HFF-Myc (cell line): ENCODE results near the gene DCHS2.

Experiments
- DNase-seq: peaks from one replicate; pipeline ENCODE4 v3.0.0-alpha.2; 2011; ENCODE audit warnings: low read depth; ENCODE audit errors: extremely low read depth
- H3K4me3 ChIP-seq: replicated peaks from 2 replicates; pipeline ENCODE4 v1.5.1; 2011; ENCODE audit warnings: low read depth, mild to moderate bottlenecking, control low read depth, low read length
- CTCF ChIP-seq: IDR thresholded peaks from 2 replicates; pipeline ENCODE4 v1.5.1; 2012; ENCODE audit warnings: mild to moderate bottlenecking, low read depth, low read length, control low read depth; ENCODE audit errors: missing control alignments

DCHS2 gene

GRCh38 chr4:154389148-154389547, 102.5 kb downstream of the DCHS2 start:
- TF ChIP-seq CTCF: no peak
- H3K4me3 ChIP-seq: no peak overlapping the region
- DNase-seq: no peak

DNA sequence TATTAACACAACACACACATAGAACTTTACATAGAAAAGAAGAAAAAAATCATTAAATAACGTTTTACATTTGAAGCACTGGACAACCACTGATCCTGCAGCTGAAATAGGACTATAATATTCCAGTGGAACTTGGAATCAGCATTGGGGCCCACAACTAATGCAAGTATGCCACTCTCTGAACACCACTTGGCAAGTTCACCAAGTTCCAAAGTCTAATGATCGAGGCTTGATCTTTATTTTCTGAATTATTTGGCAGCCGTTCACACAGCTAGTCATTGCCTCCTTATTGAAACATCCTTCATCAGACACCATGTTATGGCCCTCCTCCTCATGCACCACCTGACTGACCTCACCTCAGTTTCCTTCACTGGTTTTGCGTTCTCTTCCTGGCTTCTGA, 107.6 kb downstream of the DCHS2 start:
- TF ChIP-seq CTCF: no peak
- no peak for DNase-seq

GRCh38 chr4:154376486-154376885, 115.1 kb downstream of the DCHS2 start:
- H3K4me3 ChIP-seq: no peak overlapping the region
- DNase-seq: no peak
- no peak for TF ChIP-seq CTCF

More for the DNA sequence above, 107.6 kb downstream of the DCHS2 start:
- H3K4me3 ChIP-seq: no peak overlapping the region

DNA sequence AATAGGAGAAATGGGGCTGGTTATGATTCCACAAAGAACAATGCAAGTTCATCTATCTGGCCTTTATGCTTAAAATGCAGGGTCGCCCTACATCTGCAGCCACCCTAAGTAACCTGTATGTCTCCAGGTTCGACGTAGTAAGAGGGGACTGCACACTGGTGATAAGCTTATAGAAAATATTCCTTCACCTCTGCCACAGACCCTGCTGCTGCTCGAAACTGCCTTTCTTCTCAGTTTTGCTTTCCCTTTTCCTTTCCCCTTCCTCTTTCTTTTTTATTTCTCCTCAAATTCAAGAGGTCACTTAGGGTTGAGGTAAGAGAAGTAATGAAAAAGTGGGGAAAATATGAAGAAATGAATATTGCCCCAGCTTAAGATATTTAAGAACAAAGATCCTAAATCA, 123.5 kb downstream of the DCHS2 start:
- H3K4me3 ChIP-seq: no peak overlapping the region
- no peak for TF ChIP-seq CTCF
- no peak for DNase-seq

- H3K4me3 ChIP-seq: no peak overlapping the region
- no peak for TF ChIP-seq CTCF
- DNase-seq: no peak
Observed at GRCh38 chr4:154367659-154368058, 123.9 kb downstream of the DCHS2 start.

DNA sequence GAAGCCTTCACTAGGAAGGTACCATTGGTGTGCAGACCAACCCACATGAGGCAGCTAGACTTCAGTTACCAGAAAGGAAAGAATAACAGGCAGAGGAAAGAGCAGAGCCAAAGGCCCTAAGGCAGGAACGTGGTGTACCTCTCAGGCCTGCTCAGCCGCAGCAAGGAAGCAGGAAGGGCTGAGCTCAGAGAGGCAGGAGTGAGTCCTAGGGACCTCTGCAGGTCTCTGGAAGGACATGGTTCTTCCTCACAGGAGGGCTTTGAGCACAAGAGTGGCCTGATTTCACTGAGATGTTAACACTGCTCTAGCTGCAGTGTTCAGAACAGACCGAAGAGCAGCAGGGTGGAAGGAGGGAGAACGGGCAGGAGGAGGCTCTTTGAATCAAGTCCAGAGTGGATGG, 124.6 kb downstream of the DCHS2 start:
- DNase-seq: no peak
- no peak for TF ChIP-seq CTCF
- no peak overlapping the region for H3K4me3 ChIP-seq

DNA sequence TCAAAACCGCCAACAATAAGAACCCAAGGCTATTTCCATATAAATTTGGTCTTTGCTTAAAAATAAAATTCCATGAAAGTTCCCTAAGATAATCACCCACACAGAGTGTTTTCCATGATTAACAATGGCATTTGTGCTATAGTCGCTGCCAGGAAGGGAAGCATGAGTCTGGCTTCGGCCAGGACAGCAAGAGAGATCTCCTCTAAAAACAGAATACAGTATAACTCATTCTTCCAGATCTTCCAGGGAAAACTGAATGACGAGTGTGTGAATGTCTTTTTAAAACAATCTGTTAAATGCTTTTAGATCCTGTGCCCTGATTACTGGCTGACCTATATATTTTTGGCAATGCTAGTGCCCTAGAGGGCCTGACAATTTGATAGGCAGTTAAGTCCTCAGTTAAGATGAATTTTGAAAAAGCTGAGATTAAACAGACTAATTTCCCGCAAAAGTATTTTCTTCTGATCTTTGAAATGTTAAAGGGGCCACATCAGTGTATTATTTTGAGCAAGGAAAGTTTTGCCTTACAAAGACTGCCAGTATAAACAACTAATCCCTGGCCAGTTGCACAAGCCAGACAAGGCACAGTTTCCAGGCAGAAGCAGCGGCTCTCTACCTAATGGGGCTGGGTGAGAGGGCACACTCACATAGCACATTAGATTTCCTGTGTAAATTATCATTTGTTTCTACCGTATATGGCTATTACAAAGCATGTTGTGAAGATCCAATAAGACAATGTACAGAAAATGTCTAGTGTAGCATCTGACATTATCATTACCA, 127.3 kb downstream of the DCHS2 start:
- TF ChIP-seq CTCF: no peak
- no peak for DNase-seq
- H3K4me3 ChIP-seq: no peak overlapping the region
